ENCODE results near the gene XRCC5. TPM values are rescaled to one million over a fixed set of nuclear protein-coding genes. Genes with fewer than 3 reads are reported as not detected.

Gene XRCC5
- total RNA-seq, 1 experiment from 2014 or later: 290 TPM

DNA sequence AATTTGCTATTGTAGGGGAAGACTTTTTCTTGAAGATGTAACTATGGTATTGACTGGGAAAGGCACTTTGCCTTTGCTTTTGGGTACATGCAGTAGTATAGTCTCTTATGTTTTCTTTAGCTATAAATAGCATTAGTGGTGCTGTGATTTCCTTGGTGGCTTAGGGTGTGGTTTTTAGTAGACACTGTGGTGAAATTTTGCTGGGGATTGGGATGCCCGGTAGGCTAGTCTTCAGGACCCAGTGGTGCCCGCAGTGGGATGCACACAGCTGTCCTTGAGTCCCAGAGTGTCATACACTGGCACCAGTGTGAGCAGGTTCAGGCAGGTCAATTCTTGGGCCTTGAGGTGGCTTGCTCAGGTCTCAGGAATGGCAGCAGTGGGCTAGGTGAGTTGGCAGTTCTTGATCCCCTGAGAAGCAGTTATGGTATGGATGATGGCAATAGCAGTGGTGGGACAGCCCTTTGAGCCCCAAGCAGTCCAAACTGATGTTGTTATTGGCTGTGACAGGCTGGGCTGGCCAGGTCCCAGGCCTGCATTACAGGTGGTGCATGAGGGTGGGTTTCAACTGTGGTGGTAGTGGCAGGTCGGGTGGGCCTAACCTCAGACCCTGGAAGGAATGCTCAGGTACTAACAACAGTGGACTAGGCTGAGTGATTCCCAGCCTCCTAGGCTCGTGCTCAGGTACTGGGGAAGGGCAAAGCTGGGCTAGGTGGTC lies 124.3 kb downstream of the XRCC5 start:
- no peaks in the 10 kb centered on the region for H3K4me1 ChIP-seq (ENCODE audit: insufficient read depth, low read length)
- H3K27ac ChIP-seq (ENCODE audit: low read length): no peak overlapping the region
- TF ChIP-seq EZH2 (IDR thresholded peaks at IDR 0.05; ENCODE audit: low read length, unreplicated experiment): no peak
- no peak for TF ChIP-seq CTCF (conservative IDR thresholded peaks at IDR 0.05; ENCODE audit: low read depth, low read length)
- no peak for TF ChIP-seq EZH2phosphoT487 (IDR thresholded peaks at IDR 0.05; ENCODE audit: borderline replicate concordance, low read length)
- H3K79me2 ChIP-seq (ENCODE audit: low read length): no peaks in the 10 kb centered on the region
- ATAC-seq: no peak
- H3K9me3 ChIP-seq (ENCODE audit: low read length): peaks cover 10% of the 10 kb centered on the region; the same call in 1 of the 2 replicates
- no peak overlapping the region for H3K4me2 ChIP-seq (ENCODE audit: low read length)
- intact Hi-C loops (cut with micrococcal nuclease): no loop called here
- ChIA-PET POLR2A (ENCODE audit: unreplicated experiment) (no interaction called here), CTCF (no interaction called here)
- H3F3A ChIP-seq (ENCODE audit: low read length, unreplicated experiment): no peaks in the 10 kb centered on the region
- no peaks in the 10 kb centered on the region for H4K20me1 ChIP-seq (ENCODE audit: low read length)
- no peaks in the 10 kb centered on the region for H3K36me3 ChIP-seq (ENCODE audit: low read depth, low read length)
- H3K27me3 ChIP-seq (ENCODE audit: low read length): no peaks in the 10 kb centered on the region
- no peaks in the 10 kb centered on the region for H3K9me2 ChIP-seq (replicated peaks; ENCODE audit: low read length)
- H2AFZ ChIP-seq (ENCODE audit: low read length): no peak overlapping the region
- H3K4me3 ChIP-seq (ENCODE audit: low read length): no peak overlapping the region
- no TSS peak for BruUV-seq (replicated peaks)
- no peak for DNase-seq
- no peak overlapping the region for H3K9ac ChIP-seq (ENCODE audit: low read length)

DNA sequence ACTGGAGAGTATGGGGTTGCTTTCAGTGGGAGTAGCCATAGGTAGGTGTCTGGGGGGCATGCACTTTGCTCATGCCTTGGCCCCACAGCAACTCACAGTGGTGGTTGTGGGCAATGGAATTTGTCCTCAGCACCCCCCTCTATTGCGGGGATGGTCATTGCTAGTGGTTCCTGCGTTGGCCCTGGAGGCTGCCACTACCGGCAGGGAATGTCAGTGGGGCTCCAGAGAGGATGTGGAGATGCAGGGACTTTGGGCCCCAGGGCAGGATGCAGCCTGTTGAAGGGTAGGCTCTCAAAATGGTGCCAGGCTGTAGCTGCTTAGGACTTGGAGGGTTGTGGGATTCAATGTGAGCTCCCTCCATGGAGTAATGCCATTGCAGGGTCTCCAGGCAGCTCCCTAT lies 125.0 kb downstream of the XRCC5 start:
- Histone ChIP-seq H3K9me3 (ENCODE audit: low read length) (peaks cover 10% of the 10 kb centered on the region; the same call in 1 of the 2 replicates), H3K36me3 (ENCODE audit: low read depth, low read length) (no peaks in the 10 kb centered on the region), H3K9me2 (replicated peaks; ENCODE audit: low read length) (no peaks in the 10 kb centered on the region), H2AFZ (ENCODE audit: low read length) (no peak overlapping the region), H4K20me1 (ENCODE audit: low read length) (no peaks in the 10 kb centered on the region), H3F3A (ENCODE audit: low read length, unreplicated experiment) (no peaks in the 10 kb centered on the region), H3K4me1 (ENCODE audit: insufficient read depth, low read length) (no peaks in the 10 kb centered on the region), H3K27me3 (ENCODE audit: low read length) (no peaks in the 10 kb centered on the region), H3K79me2 (ENCODE audit: low read length) (no peaks in the 10 kb centered on the region), H3K4me2 (ENCODE audit: low read length) (no peak overlapping the region), H3K4me3 (ENCODE audit: low read length) (no peak overlapping the region), H3K9ac (ENCODE audit: low read length) (no peak overlapping the region), H3K27ac (ENCODE audit: low read length) (no peak overlapping the region)
- ATAC-seq: no peak
- no peak for DNase-seq
- TF ChIP-seq CTCF (conservative IDR thresholded peaks at IDR 0.05; ENCODE audit: low read depth, low read length) (no peak), EZH2 (IDR thresholded peaks at IDR 0.05; ENCODE audit: low read length, unreplicated experiment) (no peak), EZH2phosphoT487 (IDR thresholded peaks at IDR 0.05; ENCODE audit: borderline replicate concordance, low read length) (no peak)
- intact Hi-C loops (cut with micrococcal nuclease): no loop called here
- BruUV-seq (replicated peaks): no TSS peak
- ChIA-PET CTCF (no interaction called here), POLR2A (ENCODE audit: unreplicated experiment) (no interaction called here)

GRCh38 chr2:216235462-216235861 lies 126.3 kb downstream of the XRCC5 start:
- TF ChIP-seq CTCF (conservative IDR thresholded peaks at IDR 0.05; ENCODE audit: low read depth, low read length): no peak
- no peak for TF ChIP-seq EZH2 (IDR thresholded peaks at IDR 0.05; ENCODE audit: low read length, unreplicated experiment)
- no peak for TF ChIP-seq EZH2phosphoT487 (IDR thresholded peaks at IDR 0.05; ENCODE audit: borderline replicate concordance, low read length)
- Histone ChIP-seq H2AFZ (ENCODE audit: low read length) (no peak overlapping the region), H3K27ac (ENCODE audit: low read length) (no peak overlapping the region), H3K4me2 (ENCODE audit: low read length) (no peak overlapping the region), H4K20me1 (ENCODE audit: low read length) (no peaks in the 10 kb centered on the region), H3K9me3 (ENCODE audit: low read length) (peaks cover 10% of the 10 kb centered on the region; the same call in 1 of the 2 replicates), H3K4me1 (ENCODE audit: insufficient read depth, low read length) (no peaks in the 10 kb centered on the region), H3K79me2 (ENCODE audit: low read length) (no peaks in the 10 kb centered on the region), H3F3A (ENCODE audit: low read length, unreplicated experiment) (no peaks in the 10 kb centered on the region), H3K9me2 (replicated peaks; ENCODE audit: low read length) (no peaks in the 10 kb centered on the region), H3K27me3 (ENCODE audit: low read length) (no peaks in the 10 kb centered on the region), H3K4me3 (ENCODE audit: low read length) (no peak overlapping the region), H3K9ac (ENCODE audit: low read length) (no peak overlapping the region), H3K36me3 (ENCODE audit: low read depth, low read length) (no peaks in the 10 kb centered on the region)
- intact Hi-C loops (cut with micrococcal nuclease): no loop called here
- ChIA-PET POLR2A (ENCODE audit: unreplicated experiment) (no interaction called here), CTCF (no interaction called here)
- ATAC-seq: no peak
- no TSS peak for BruUV-seq (replicated peaks)
- DNase-seq: no peak

Data from PC-3 (cell line).